Measurements from ENCODE around the gene RAN.
A peak's percentile ranks its signal among the peaks of the same experiment; 100 is the strongest.
"Not testable (repeated sequence)": the region's sequence is repeated elsewhere in the genome, so short reads cannot be mapped to it uniquely, and the experiment has no call there.

RAN gene

GRCh38 chr12:130849561-130850417 is 22.1 kb upstream of the RAN start:
- no peak for DNase-seq (ENCODE audit: low read depth in 2 of 3, low spot score in 2 of 3)

GRCh38 chr12:130850418-130851021 is 21.3 kb upstream of the RAN start:
- no peak for DNase-seq (ENCODE audit: low read depth in 2 of 3, low spot score in 2 of 3)

GRCh38 chr12:130856088-130856487 is 15.8 kb upstream of the RAN start:
- no peak for DNase-seq (ENCODE audit: low read depth in 2 of 3, low spot score in 2 of 3)

- DNase-seq (ENCODE audit: low read depth in 2 of 3, low spot score in 2 of 3), result no peak
These were observed 13.8 kb upstream of the RAN start for GRCh38 chr12:130858084-130858483.

GRCh38 chr12:130859161-130859560 is 12.7 kb upstream of the RAN start:
- no peak for DNase-seq (ENCODE audit: low read depth in 2 of 3, low spot score in 2 of 3)

- DNase-seq (ENCODE audit: low read depth in 2 of 3, low spot score in 2 of 3), result no peak
These were observed 11.6 kb upstream of the RAN start for GRCh38 chr12:130860311-130860710.

DNA sequence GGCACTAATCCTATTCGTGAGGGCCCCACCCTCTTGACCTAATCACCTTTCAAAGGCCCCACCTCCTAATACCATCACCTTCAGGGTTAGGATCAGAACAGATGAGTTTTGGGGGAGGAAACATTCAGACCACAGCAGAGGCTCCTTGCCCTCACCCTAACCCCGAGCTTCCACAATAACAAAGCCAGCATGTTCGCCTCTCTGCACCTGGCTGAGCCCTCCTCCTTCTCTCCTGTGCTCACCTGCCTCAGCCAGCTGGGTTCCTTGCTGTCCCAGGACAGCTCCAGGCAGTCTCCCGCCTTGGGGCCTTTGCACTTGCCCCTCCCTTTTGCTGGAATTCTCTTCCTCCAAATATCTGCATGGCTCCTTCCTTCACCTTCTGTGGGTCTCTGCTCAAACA is 9.7 kb upstream of the RAN start:
- DNase-seq (ENCODE audit: low read depth in 2 of 3, low spot score in 2 of 3), result no peak

DNA sequence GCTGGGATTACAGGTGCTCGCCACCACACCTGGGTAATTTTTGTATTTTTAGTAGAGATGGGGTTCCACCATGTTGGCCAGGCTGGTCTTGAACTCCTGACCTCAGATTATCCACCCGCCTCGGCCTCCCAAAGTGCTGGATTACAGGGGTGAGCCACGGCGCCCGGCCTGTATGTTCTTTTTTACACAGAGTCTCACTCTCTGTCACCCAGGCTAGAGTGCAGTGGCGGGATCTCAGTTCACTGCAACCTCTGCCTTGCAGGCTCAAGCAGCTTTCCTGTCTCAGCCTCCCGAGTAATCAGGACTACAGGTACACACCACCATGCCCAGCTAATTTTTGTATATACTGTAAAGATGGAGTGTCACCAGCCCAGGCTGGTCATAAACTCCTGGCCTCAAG is 9.1 kb upstream of the RAN start:
- DNase-seq (ENCODE audit: low read depth in 2 of 3, low spot score in 2 of 3), result not testable (repeated sequence)

GRCh38 chr12:130863298-130863697 is 8.6 kb upstream of the RAN start:
- no peak for DNase-seq (ENCODE audit: low read depth in 2 of 3, low spot score in 2 of 3)

DNA sequence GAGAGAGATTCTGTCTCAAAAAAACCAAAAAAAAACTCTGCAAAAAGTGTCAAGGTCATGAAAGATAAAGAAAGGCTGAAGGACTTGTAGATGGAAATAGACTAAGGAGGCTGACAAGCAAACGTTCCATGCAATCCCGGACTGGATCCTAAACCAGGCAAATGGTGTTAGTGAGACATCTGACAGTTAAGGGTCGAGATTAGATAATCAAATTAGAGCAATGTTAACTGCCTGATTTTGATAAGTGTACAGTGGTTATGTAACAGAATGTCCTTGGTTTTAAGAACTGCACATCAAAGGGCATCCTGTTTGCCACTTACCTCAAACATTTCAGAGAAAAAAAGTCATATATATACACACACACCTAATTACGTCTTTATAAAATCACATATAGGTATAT is 3.5 kb upstream of the RAN start:
- DNase-seq (ENCODE audit: low read depth in 2 of 3, low spot score in 2 of 3), result no peak

DNA sequence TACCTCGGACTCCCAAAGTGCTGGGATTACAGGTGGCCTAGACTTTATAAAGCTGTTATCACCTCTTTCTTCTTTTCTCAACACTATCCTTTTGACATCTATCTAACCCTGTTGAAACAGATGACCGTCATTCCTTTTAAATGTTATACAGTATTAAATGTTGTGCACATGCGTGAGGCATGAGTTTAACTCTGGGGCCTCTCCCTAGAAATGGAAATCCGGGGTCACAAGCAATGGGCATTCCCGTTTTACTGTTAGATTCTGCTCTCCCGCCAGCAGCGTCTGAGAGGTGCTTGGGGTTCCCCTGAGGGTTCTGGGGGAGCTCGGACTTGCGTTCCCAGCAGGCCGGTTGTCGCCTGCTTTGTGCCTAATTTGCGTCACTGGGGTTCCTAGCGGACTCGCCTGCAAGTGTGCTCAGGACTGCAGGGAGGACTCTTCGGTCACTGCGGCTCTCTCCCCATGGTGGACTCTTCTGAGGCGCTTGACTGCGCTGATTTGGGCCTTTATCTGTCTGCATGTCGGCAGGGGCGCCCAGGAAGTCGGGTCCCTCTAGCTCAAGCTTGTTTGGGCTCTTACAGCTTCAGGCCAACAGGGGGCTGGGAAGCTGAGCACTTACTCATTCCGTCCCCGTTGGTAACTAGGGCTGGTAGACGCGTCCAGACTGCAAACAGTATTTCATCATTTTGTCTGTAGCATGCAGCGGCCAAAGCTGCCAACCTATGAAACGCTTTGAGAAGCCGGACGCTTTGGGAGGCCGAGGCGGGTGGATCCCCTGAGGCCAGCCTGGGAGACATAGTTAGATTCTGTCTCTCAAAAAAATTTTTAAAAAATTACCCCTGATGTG is 1.2 kb upstream of the RAN start:
- peak in 2 of 3 experiments; percentile 47 to 48 for DNase-seq (ENCODE audit: low read depth in 2 of 3, low spot score in 2 of 3)

DNA sequence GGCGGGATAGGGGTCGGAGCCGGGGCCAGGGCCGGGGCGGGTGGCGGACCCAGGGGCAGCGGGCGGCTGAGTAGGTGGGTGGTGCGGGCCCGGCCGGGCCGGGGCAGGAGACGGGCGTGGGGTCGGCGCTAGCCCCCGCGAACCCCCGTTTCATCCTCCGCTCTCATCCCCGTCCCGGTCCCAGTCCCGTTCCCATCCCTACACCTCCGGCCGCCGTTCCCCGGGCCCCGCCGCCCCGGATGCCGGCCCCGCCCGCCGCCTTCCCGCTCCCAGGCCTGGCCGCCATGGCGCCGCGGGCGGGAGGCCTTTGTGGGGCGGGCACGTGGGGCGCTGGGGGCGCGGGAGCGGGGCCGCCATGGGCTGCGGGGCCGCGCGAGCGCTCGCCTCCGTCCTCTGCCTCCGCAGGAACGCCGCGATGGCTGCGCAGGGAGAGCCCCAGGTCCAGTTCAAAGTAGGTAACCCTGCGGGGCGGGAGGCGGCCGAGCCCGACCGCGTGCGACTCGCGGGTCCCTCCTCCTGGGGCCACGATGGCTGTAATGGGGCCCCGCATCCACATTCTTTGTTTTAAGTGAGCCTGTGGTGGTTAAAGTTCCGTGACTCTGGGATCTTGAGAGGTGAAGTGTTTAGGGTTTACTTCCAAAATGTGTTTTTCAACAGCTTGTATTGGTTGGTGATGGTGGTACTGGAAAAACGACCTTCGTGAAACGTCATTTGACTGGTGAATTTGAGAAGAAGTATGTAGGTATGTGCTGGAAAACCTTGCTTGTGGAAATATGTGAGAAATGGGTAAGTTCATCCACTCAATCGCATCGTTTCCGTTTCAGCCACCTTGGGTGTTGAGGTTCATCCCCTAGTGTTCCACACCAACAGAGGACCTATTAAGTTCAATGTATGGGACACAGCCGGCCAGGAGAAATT is 572 bp downstream of the RAN start:
- DNase-seq (ENCODE audit: low read depth in 2 of 3, low spot score in 2 of 3), result peak in 1 of 3 experiments; percentile 32

GRCh38 chr12:130873106-130873795 is 1.4 kb downstream of the RAN start:
- no peak for DNase-seq (ENCODE audit: low read depth in 2 of 3, low spot score in 2 of 3)

GRCh38 chr12:130873825-130874224 is 2.0 kb downstream of the RAN start:
- no peak for DNase-seq (ENCODE audit: low read depth in 2 of 3, low spot score in 2 of 3)

DNA sequence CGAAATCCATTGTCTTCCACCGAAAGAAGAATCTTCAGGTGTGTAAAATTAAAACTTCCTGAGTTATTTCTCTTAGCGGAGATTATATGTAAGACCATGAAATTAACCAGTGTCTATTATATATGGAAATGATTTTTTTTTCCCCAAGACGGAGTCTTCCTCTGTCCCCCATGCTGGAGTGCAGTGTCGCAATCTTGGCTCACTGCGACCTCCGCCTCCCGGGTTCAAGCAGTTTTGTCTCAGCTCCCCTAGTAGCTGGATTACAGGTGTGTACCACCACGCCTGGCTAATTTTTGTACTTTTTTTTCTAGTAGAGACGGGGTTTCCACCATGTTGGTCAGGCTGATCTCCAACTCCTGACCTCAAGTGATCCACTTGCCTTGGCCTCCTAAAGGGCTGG is 2.8 kb downstream of the RAN start:
- no peak for DNase-seq (ENCODE audit: low read depth in 2 of 3, low spot score in 2 of 3)

- DNase-seq (ENCODE audit: low read depth in 2 of 3, low spot score in 2 of 3), result no peak
These were observed 3.3 kb downstream of the RAN start for GRCh38 chr12:130875193-130875592.

- not testable (repeated sequence) for DNase-seq (ENCODE audit: low read depth in 2 of 3, low spot score in 2 of 3)
These were observed 3.8 kb downstream of the RAN start for GRCh38 chr12:130875708-130876107.

- no peak for DNase-seq (ENCODE audit: low read depth in 2 of 3, low spot score in 2 of 3)
These were observed 4.4 kb downstream of the RAN start for GRCh38 chr12:130876297-130876696.

DNA sequence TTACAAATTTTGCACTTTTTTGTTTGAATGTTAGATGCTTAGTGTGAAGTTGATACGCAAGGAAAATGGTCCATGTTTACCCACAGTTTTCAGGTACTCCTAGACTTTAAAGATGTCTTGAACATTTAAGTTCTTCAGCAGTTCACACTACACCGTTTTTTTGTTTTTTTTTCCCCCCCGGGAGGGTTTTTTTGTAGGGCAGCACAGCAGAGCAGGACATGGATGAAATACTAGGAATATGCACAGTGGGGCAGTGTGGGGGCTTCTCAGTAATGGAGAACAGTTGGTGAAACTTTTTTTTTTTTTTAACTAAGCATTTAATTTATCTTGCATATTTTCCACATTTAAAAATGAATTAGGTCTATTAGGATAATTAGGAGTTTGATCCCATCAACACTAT is 4.9 kb downstream of the RAN start:
- no peak for DNase-seq (ENCODE audit: low read depth in 2 of 3, low spot score in 2 of 3)

DNA sequence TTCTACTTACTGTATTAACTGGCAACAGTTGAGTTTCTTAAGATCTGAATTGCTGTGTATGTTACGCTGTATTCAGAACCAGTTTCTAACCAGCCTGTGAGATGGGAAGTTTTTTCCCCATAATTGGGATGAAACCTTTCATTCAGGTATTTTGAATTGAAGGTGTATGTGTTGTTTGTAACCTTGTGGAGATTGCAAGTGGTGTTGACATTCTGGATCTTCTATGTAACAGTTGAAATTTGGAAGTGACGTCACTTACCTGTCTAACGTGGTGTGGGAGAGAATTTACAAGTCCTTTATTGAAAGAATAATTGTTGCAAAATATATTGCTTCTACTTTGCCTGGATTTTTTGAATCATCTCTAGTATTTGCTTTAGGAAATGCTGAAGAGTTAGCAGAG is 5.5 kb downstream of the RAN start:
- no peak for DNase-seq (ENCODE audit: low read depth in 2 of 3, low spot score in 2 of 3)
